GM13977 (cell line): Measurements from ENCODE around the gene CPNE4.

Source experiments
- DNase-seq: peaks from one replicate; pipeline ENCODE4 v3.0.0; 2012; ENCODE audit warnings: low spot score
- in situ Hi-C: fragments of 300-500 bp; cut with MboI; formaldehyde crosslinking; loops from one replicate; pipeline ENCODE4 v1.12.0; 2022; ENCODE audit warnings: low sequenced_read_pairs, low pct_unique_long_range_greater_than_20kb, mixed read lengths, inconsistent platforms; ENCODE audit not compliant: unreplicated experiment
- TF ChIP-seq, protein P1 (sequence below): IDR thresholded peaks from 2 replicates; pipeline ENCODE4 v1.5.1; 2012; ENCODE audit warnings: mild to moderate bottlenecking, control low read depth; ENCODE audit not compliant: insufficient read depth; ENCODE audit errors: extremely low read depth, missing control alignments

The CPNE4 gene

GRCh38 chr3:131645638-131646037 lies 389.2 kb downstream of the CPNE4 start:
- in situ Hi-C loops, result no loop called here
- DNase-seq, result no peak
- TF ChIP-seq, protein P1, sequence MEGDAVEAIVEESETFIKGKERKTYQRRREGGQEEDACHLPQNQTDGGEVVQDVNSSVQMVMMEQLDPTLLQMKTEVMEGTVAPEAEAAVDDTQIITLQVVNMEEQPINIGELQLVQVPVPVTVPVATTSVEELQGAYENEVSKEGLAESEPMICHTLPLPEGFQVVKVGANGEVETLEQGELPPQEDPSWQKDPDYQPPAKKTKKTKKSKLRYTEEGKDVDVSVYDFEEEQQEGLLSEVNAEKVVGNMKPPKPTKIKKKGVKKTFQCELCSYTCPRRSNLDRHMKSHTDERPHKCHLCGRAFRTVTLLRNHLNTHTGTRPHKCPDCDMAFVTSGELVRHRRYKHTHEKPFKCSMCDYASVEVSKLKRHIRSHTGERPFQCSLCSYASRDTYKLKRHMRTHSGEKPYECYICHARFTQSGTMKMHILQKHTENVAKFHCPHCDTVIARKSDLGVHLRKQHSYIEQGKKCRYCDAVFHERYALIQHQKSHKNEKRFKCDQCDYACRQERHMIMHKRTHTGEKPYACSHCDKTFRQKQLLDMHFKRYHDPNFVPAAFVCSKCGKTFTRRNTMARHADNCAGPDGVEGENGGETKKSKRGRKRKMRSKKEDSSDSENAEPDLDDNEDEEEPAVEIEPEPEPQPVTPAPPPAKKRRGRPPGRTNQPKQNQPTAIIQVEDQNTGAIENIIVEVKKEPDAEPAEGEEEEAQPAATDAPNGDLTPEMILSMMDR, result no peak

- TF ChIP-seq, protein P1, result no peak
- in situ Hi-C loops, result no loop called here
- DNase-seq, result no peak
These were observed 398.5 kb downstream of the CPNE4 start for GRCh38 chr3:131636266-131636775.

GRCh38 chr3:131630807-131631206 lies 404.0 kb downstream of the CPNE4 start:
- in situ Hi-C loops, result no loop called here
- TF ChIP-seq, protein P1, result no peak
- DNase-seq, result no peak

- TF ChIP-seq, protein P1, result no peak
- in situ Hi-C loops, result no loop called here
- DNase-seq, result peak; percentile 56
These were observed 404.7 kb downstream of the CPNE4 start for GRCh38 chr3:131630097-131630496.

DNA sequence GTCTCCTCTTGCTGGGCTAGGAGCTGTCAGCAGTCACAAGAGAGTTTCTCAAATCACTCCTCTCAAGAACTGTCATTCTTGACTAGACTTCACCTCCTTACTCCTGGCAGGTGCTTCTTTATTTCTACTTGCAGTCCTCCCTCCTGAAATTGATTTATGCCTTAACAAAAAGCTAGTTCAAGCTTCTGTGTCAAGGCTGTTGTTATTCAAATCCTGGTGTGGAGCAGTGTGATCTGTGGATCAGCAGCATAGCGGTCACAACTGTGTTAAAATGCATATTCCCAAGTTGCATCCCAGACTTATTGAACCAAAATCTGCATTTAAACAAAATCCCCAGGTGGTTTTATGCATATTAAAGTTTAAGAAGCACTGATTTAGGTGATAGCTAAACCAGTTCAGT lies 411.4 kb downstream of the CPNE4 start:
- TF ChIP-seq, protein P1, result no peak
- no peak for DNase-seq
- in situ Hi-C loops, result no loop called here

- in situ Hi-C loops, result no loop called here
- DNase-seq, result no peak
- TF ChIP-seq, protein P1, result no peak
These were observed 412.1 kb downstream of the CPNE4 start for GRCh38 chr3:131622726-131623125.

GRCh38 chr3:131620977-131621376 lies 413.8 kb downstream of the CPNE4 start:
- no peak for DNase-seq
- TF ChIP-seq, protein P1, result no peak
- in situ Hi-C loops, result no loop called here
